ENCODE measurements around the gene ROPN1B.
"Not testable (repeated sequence)": the region's sequence is repeated elsewhere in the genome, so short reads cannot be mapped to it uniquely, and the experiment has no call there.

Gene ROPN1B

GRCh38 chr3:125968701-125969592 is at the start of gene ROPN1B:
TSS of gene ROPN1B (plus strand) at chr3:125969178. CDS start at chr3:125972055, 2,877 bp downstream.
- DNase-seq: not testable (repeated sequence)

DNA sequence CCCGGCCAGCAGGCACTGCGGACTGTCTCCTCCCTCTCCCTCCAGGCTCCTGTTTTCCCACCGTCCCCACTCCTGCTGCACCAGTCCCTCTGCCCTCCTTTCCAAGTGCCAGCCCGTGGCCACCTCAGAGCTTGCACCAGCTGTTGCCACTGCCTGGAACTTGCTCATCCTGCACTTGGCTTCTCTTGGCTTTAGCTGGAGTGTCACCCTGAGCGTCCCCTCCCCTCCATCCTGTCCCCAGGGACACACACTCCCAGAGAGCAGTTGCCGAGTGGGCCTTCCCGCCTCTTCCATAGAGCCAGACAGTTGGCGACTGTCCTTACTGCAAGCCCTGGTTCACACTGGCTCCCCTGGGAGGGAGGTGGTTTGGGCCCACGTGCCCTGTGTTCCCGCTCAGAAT is 48.8 kb upstream of the ROPN1B start:
- DNase-seq: not testable (repeated sequence)

- not testable (repeated sequence) for DNase-seq
Observed at GRCh38 chr3:125920751-125921279, 48.2 kb upstream of the ROPN1B start.

DNA sequence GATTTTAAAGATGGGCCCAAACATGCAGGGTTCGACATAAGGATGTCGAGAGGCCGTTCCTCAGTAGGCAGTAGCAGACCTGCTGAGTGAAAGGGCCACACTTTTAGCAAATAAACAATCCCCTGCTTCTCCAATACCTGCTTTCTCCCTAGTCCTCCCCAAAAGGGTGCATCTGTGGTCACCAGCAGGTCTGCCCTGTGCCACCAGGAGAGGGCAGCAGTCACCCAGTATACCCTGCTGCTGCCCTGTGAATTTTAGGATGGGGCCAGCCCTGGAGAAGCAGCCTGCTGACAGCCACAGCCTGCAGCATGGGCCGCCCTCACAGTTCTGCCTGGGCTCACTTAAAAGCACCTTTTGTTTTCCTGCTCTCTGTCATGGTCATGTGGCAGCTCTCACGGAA is 47.3 kb upstream of the ROPN1B start:
- peak; percentile 29 to 30 for DNase-seq

- not testable (repeated sequence) for DNase-seq
Observed at GRCh38 chr3:125923324-125924115, 45.5 kb upstream of the ROPN1B start.

DNA sequence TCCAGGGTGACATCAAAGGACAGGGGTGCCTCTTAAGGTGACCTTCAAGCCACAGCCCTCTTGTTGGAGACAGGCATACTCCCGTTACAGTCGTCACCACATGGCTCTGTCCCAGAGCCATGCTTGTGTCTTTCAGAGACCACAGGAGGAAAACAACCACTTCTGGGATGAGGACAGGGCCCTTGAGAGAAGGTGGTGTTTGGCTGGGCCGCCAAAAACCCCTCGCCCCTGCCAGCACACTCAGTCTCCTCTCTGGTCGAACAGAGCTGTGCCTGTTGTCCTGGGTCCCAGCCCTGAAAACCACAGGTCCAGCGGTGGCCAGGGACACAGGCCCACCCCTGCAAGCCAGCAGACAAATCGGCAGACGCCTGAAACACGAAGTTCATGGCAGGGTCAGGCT is 44.7 kb upstream of the ROPN1B start:
- not testable (repeated sequence) for DNase-seq

DNA sequence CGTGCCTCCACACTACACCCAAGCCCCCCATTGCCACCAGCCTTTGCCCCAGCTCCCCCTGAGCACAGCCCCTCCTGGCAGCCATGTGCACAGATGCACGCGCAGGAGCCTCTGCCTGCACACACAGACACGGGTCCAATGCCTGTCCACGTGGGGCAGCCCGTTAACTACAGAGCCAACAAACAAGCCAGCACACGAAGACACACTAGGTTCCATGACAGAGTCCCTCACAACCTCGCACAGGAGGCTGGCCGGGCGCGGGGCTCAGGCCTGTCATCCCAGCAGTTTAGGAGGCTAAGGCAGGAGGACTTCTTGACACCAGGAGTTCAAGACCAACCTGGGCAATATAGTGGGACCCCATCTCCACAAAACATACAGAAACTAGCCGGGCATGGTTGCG is 43.3 kb upstream of the ROPN1B start:
- DNase-seq: not testable (repeated sequence)

DNA sequence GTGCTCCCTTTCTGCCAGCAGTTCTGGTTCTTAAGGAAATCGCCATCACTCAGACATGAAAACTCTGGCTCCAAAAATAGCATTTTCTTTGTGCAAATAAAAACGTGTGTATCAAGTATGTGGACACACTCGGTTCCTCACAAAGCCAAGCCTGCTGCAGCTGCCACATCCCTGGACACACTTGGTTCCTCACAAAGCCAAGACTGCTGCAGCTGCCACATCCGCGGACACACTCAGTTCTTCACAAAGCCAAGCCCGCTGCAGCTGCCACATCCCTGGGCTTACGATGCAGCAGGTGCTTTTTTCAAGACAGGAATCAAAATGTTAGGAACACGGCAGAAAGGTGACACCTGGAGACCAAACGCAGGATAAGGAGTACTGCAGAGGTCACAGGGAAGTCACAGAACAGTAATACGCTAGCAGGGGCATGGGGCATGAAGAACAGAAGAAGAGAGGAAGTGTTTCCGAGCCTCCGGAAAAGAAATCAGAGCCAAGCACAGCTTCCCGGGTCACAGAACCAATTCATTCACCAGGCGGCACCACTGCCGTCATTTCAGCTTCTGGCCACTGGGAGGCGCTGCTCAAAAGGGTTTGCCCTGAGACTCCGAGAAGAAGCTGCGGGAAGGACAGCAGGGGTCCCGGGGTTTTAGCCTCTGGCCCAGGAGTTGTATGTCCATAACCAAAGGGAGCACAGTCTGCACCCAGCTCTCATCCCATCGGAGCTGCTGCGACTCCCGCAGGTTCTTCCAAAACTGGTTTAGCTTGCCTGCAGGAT is 40.0 kb upstream of the ROPN1B start:
- peak; percentile 71 to 75 for DNase-seq

DNA sequence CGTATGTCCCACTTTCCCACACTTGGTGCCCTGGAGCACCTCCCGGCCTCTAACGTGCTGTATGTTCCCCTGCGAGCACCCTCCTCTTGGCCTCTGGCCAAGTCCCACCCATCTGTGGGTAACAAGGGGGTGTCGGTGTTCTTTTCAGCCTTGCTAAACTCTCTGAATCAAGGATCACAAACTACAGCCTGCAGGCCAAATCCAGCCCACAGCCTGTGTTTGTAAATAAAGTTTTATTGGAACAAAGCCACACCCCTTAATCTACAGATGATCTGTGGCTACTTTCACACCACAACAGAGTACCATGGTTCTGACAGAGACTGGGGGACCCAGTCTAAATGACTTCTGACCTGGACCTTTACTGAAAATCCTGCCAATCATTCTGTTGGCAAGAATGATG is 39.2 kb upstream of the ROPN1B start:
- DNase-seq: not testable (repeated sequence)

DNA sequence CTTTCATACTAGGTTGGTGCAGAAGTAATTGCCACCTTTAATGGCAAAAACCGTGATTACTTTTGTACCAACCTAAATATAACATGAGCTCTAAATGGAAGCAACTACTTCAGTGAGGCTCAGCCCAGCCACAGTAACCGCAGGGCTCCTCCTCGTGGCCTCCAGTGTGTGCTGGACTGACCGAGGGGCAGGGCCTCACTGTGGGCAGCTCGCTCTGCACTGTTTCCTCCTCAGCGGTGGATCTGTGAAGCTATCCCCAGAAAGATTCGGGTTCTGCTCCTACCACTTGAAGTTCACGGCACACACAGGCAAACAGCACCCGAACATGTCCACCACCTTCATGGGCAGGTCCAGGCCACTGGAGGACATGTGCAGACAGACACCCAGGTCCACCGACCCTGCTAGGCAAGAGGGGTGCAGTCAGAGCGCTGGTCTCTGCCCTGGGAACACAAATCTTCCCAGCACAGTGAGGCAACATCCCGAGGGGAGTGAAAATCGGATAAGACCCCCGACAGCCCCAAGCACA is 37.6 kb upstream of the ROPN1B start:
- DNase-seq: not testable (repeated sequence)

GRCh38 chr3:125933397-125934173 is 35.4 kb upstream of the ROPN1B start:
- DNase-seq: not testable (repeated sequence)

DNA sequence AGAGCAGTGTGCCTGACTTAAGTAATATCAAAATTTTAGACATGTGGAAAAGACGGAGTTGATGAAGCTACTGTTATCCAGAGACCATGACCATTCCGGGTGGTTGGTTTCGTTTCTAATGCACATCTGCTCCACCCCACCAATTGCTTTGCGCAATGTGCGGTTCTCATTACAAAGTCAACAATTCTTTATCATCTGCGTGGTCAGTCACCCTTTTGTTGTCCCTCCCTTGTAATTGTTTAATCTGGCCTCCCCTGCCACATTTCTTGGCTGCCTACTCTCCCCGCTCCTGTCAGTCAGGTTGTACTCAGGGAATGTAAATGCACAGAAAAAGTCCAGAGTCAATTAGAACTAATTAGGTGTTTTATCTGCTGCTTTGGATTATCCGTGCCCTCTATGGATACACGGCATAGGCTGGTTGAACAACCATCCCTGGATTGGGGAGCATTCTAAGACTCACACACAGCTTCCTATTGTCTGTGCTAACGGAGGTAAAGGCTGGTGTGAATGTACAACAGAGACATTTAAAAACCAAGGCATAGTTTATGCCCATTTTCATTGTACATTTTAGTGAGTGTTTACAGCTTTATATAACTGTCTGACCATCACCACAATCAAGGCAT is 33.6 kb upstream of the ROPN1B start:
- DNase-seq: not testable (repeated sequence)

GRCh38 chr3:125936210-125936815 is 32.7 kb upstream of the ROPN1B start:
- DNase-seq: not testable (repeated sequence)

- DNase-seq: not testable (repeated sequence)
Observed at GRCh38 chr3:125936891-125937290, 32.1 kb upstream of the ROPN1B start.

GRCh38 chr3:125947806-125948205 is 21.2 kb upstream of the ROPN1B start:
- not testable (repeated sequence) for DNase-seq

DNA sequence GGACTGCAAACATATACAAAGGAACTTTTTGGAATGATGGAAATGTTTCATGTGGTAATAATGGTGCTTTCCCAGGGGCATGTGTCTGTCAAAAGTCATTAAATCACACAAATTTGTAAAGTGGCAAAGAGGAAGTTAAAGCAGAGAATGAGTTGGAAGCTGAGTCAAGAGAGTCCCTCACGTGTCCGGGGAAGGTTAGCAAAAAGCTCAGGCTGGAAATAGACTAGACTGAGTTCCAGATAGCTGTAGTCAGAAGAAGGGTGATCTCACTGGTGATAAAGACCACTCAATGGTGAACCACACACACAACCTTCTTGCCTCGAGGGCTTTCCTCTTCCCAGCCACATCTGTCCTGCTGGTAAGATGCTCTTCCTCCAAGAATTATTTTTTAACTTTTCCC is 20.1 kb upstream of the ROPN1B start:
- not testable (repeated sequence) for DNase-seq

- not testable (repeated sequence) for DNase-seq
Observed at GRCh38 chr3:125951176-125951575, 17.8 kb upstream of the ROPN1B start.

DNA sequence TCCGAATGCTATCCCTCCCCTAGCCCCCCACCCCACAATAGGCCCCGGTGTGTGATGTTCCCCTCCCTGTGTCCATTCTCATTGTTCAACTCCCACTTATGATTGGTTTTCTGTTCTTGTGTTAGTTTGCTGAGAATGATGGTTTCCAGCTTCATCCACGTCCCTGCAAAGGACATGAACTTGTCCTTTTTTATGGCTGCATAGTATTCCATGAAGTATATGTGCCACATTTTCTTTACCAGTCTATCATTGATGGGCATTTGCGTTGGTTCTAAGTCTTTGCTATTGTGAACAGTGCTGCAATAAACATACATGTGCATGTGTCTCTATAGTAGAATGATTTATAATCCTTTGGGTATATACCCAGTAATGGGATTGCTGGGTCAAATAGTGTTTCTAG is 12.0 kb upstream of the ROPN1B start:
- not testable (repeated sequence) for DNase-seq

GRCh38 chr3:125957674-125958510 is 11.1 kb upstream of the ROPN1B start:
- DNase-seq: no peak

Measured in stimulated activated CD4-positive, alpha-beta T cell treated with anti-CD3 and anti-CD28 coated beads, Interleukin-2, amount 100 ng/mL, for 48 hours (primary cell).